Astrocyte (in vitro differentiated cells and primary cell): ENCODE results near the gene CHCHD3. TPM values are rescaled to one million over a fixed set of nuclear protein-coding genes. Genes with fewer than 3 reads are reported as not detected.
A peak's percentile ranks its signal among the peaks of the same experiment; 100 is the strongest.

Experiments used
- DNase-seq: peaks from one replicate; pipeline ENCODE4 v3.0.0-alpha.2; 2010; ENCODE audit warnings: low read depth
- FAIRE-seq: peaks from 2 replicates; lab custom pipeline; 2011; peaks lifted over from hg19 to GRCh38; lab: Jason Lieb, UNC
- H2AFZ ChIP-seq: 2 replicates; pipeline ENCODE4 v1.6.0; 2012; ENCODE audit warnings: low read depth, low read length, inconsistent platforms
- H3K27ac ChIP-seq: 2 replicates; pipeline ENCODE4 v1.5.1; 2011; ENCODE audit warnings: low read depth, low read length, inconsistent platforms
- H3K27me3 ChIP-seq: 2 replicates; pipeline ENCODE4 v1.6.0; 2011; ENCODE audit warnings: low read length, inconsistent platforms; ENCODE audit not compliant: insufficient read depth
- H3K36me3 ChIP-seq: 2 replicates; pipeline ENCODE4 v1.5.1; 2011; ENCODE audit warnings: low read length, inconsistent platforms; ENCODE audit not compliant: insufficient read depth
- H3K4me1 ChIP-seq: 2 replicates; pipeline ENCODE4 v1.5.1; 2011; ENCODE audit warnings: low read length, inconsistent platforms; ENCODE audit not compliant: insufficient read depth
- H3K4me2 ChIP-seq: 2 replicates; pipeline ENCODE4 v1.6.0; 2012; ENCODE audit warnings: low read length, inconsistent platforms
- H3K4me3 ChIP-seq: 2 replicates; pipeline ENCODE4 v1.5.1; 2011; ENCODE audit warnings: low read depth, mild to moderate bottlenecking, low read length, inconsistent platforms; ENCODE audit not compliant: insufficient read depth
- H3K79me2 ChIP-seq: 2 replicates; pipeline ENCODE4 v1.6.0; 2012; ENCODE audit warnings: mild to moderate bottlenecking, low read length, inconsistent platforms; ENCODE audit not compliant: insufficient read depth
- H3K9ac ChIP-seq: 2 replicates; pipeline ENCODE4 v1.6.0; 2012; ENCODE audit warnings: mild to moderate bottlenecking, low read length, inconsistent platforms
- H3K9me3 ChIP-seq: 2 replicates; pipeline ENCODE4 v1.5.1; 2012; ENCODE audit warnings: low read depth, mild to moderate bottlenecking, low read length, inconsistent platforms; ENCODE audit not compliant: insufficient read depth
- H4K20me1 ChIP-seq: 2 replicates; pipeline ENCODE4 v1.6.0; 2012; ENCODE audit warnings: low read length, inconsistent platforms; ENCODE audit not compliant: insufficient read depth
- H3K27ac Mint-ChIP-seq: one replicate; pipeline ENCODE4 v1.8.0; 2021; ENCODE audit warnings: mild to moderate bottlenecking, mixed read lengths; ENCODE audit not compliant: unreplicated experiment
- H3K27me3 Mint-ChIP-seq: one replicate; pipeline ENCODE4 v1.8.0; 2021; ENCODE audit warnings: low read depth, mixed read lengths; ENCODE audit not compliant: unreplicated experiment
- H3K36me3 Mint-ChIP-seq: one replicate; pipeline ENCODE4 v1.8.0; 2021; ENCODE audit warnings: low read depth, mixed read lengths; ENCODE audit not compliant: unreplicated experiment
- H3K4me1 Mint-ChIP-seq: one replicate; pipeline ENCODE4 v1.8.0; 2021; ENCODE audit warnings: low read depth, mixed read lengths; ENCODE audit not compliant: unreplicated experiment
- H3K4me3 Mint-ChIP-seq: one replicate; pipeline ENCODE4 v1.8.0; 2021; ENCODE audit warnings: mild to moderate bottlenecking, moderate library complexity, mixed read lengths; ENCODE audit not compliant: unreplicated experiment
- H3K9me3 Mint-ChIP-seq: one replicate; pipeline ENCODE4 v1.8.0; 2021; ENCODE audit warnings: mild to moderate bottlenecking, mixed read lengths; ENCODE audit not compliant: unreplicated experiment
- CTCF ChIP-seq: IDR thresholded peaks from 2 replicates; pipeline ENCODE4 v1.5.1; 2011; ENCODE audit warnings: low read depth, mild to moderate bottlenecking, inconsistent platforms, low read length, moderate library complexity; ENCODE audit not compliant: insufficient read depth
- EZH2 ChIP-seq: IDR thresholded peaks from 2 replicates; pipeline ENCODE4 v1.6.1; 2012; ENCODE audit warnings: mild to moderate bottlenecking, low read length, inconsistent platforms; ENCODE audit not compliant: insufficient read depth
- total RNA-seq: library from RNA; stranded (reverse); gene quantifications from 2 replicates; pipeline ENCODE4 v1.2.1, GENCODE V29; 2021

CHCHD3 gene
- total RNA-seq, 1 donor from 2014 or later, result 63.1 TPM

GRCh38 chr7:132830941-132831340, 250.9 kb downstream of the CHCHD3 start:
- H3K9me3 Mint-ChIP-seq, result no peaks in the 10 kb centered on the region
- H3K27me3 Mint-ChIP-seq, result no peaks in the 10 kb centered on the region
- H3K36me3 ChIP-seq, result no peaks in the 10 kb centered on the region
- H2AFZ ChIP-seq, result no peak overlapping the region
- TF ChIP-seq EZH2 (no peak), CTCF (no peak)
- no peak overlapping the region for H3K4me3 Mint-ChIP-seq
- no peak overlapping the region for H3K4me2 ChIP-seq
- H3K27ac Mint-ChIP-seq, result no peak overlapping the region
- no peaks in the 10 kb centered on the region for H3K4me1 Mint-ChIP-seq
- no peaks in the 10 kb centered on the region for H3K27me3 ChIP-seq
- FAIRE-seq (no peak), DNase-seq (no peak)
- no peaks in the 10 kb centered on the region for H3K4me1 ChIP-seq
- no peaks in the 10 kb centered on the region for H3K9me3 ChIP-seq
- no peak overlapping the region for H3K27ac ChIP-seq
- H3K36me3 Mint-ChIP-seq, result peaks cover 2% of the 10 kb centered on the region
- H4K20me1 ChIP-seq, result no peaks in the 10 kb centered on the region
- no peaks in the 10 kb centered on the region for H3K79me2 ChIP-seq
- H3K4me3 ChIP-seq, result no peak overlapping the region
- H3K9ac ChIP-seq, result no peak overlapping the region

GRCh38 chr7:132828502-132828901, 253.4 kb downstream of the CHCHD3 start:
- Histone ChIP-seq H3K79me2 (no peaks in the 10 kb centered on the region), H3K9me3 (no peaks in the 10 kb centered on the region), H3K27me3 (no peaks in the 10 kb centered on the region), H3K4me3 (no peak overlapping the region), H4K20me1 (peaks cover 4% of the 10 kb centered on the region), H3K9ac (no peak overlapping the region), H3K27ac (no peak overlapping the region), H3K36me3 (no peaks in the 10 kb centered on the region), H2AFZ (no peak overlapping the region), H3K4me2 (no peak overlapping the region), H3K4me1 (no peaks in the 10 kb centered on the region)
- FAIRE-seq (no peak), DNase-seq (no peak)
- Mint-ChIP-seq H3K27ac (no peak overlapping the region), H3K36me3 (peaks cover 2% of the 10 kb centered on the region), H3K4me1 (peaks cover 5% of the 10 kb centered on the region), H3K4me3 (no peak overlapping the region), H3K9me3 (no peaks in the 10 kb centered on the region), H3K27me3 (no peaks in the 10 kb centered on the region)
- no peak for TF ChIP-seq EZH2
- no peak for TF ChIP-seq CTCF

- peaks cover 5% of the 10 kb centered on the region for H3K4me1 Mint-ChIP-seq
- no peak for FAIRE-seq
- Histone ChIP-seq H3K9me3 (no peaks in the 10 kb centered on the region), H3K4me1 (no peaks in the 10 kb centered on the region), H3K27me3 (no peaks in the 10 kb centered on the region), H4K20me1 (peaks cover 4% of the 10 kb centered on the region), H3K79me2 (no peaks in the 10 kb centered on the region), H2AFZ (no peak overlapping the region), H3K27ac (no peak overlapping the region), H3K4me3 (no peak overlapping the region), H3K4me2 (no peak overlapping the region), H3K36me3 (no peaks in the 10 kb centered on the region), H3K9ac (no peak overlapping the region)
- no peaks in the 10 kb centered on the region for H3K9me3 Mint-ChIP-seq
- H3K27me3 Mint-ChIP-seq, result no peaks in the 10 kb centered on the region
- H3K4me3 Mint-ChIP-seq, result no peak overlapping the region
- no peak for TF ChIP-seq CTCF
- TF ChIP-seq EZH2, result no peak
- DNase-seq, result peak; percentile 12
- no peak overlapping the region for H3K27ac Mint-ChIP-seq
- H3K36me3 Mint-ChIP-seq, result peaks cover 2% of the 10 kb centered on the region
These were observed 255.7 kb downstream of the CHCHD3 start for GRCh38 chr7:132825932-132826835.
